HG02870 (cell line): ENCODE results near the gene RSPO3.

ENCODE experiments used
- ATAC-seq: cut with Tn5 transposase; IDR thresholded peaks from one replicate; pipeline ENCODE4 v1.9.1; 2021; ENCODE audit warnings: mild to moderate bottlenecking, moderate library complexity; ENCODE audit not compliant: unreplicated experiment

Gene RSPO3

DNA sequence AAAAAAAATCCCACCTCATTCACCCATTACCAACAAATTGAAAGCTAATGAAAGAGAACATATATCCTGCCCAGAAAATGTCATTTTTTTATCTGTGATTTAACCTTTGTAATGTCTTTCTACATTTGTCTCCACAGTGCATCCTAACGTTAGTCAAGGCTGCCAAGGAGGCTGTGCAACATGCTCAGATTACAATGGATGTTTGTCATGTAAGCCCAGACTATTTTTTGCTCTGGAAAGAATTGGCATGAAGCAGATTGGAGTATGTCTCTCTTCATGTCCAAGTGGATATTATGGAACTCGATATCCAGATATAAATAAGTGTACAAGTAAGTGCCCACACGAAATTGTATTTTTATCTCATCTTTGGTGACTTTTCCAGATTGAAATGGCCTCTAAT, 30.0 kb downstream of the RSPO3 start:
- no peak for ATAC-seq

DNA sequence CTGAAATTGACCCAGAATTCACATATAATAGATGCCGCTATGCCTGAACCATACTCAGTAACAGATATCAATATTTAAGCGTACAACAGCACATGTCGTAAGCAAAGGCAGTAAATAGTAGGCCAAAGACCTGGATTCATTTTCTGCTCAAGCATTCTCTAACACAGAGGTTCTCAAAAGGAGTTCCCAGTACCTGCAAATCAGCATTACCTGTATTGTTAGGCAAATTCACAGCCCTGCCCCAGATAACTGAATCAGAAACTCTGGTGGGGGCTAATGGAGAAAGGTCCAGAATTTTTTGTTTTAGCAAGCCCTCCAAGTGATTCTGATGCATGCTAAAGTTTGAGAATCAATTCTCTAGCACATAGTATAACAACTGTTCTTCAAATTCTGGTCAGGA, 36.0 kb downstream of the RSPO3 start:
- ATAC-seq = no peak

DNA sequence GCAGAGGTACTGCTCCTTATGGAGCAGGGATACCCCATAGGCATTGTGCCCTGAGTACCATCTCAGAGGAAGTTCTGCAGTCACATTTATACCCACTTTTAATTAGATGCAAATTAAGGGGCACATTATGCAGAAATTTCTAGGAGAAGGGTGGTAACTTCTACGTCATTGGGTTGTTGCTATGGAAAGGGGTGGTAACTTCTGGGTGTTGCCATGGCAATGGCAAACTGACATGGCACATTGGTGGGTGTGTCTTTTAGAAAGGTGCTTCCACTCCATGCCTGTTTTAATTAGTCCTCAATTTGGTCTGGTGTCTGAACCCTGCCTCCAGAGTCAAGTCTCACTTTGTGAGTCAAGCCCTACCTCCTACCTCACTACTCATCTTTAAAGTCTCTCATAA, 42.0 kb downstream of the RSPO3 start:
- ATAC-seq = no peak

DNA sequence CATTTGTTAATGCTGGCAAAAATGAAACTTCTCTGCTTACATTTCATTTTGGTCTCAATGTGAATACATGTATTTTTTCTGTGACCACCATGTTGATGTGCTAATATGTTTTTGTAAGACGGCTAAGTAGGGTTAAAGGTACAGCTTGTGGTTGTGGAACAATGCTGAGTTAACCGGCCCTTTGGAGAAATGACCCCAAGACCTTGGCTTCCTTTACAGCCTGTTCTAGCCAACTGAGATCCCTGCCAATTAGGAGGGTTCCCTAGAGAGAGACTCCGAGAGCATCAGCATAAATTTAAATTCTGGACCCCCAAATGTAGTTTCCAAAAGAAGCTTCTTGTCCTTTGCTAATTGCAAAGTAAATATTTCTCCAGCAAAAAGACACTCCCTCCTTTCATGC, 44.4 kb downstream of the RSPO3 start:
- ATAC-seq = no peak

DNA sequence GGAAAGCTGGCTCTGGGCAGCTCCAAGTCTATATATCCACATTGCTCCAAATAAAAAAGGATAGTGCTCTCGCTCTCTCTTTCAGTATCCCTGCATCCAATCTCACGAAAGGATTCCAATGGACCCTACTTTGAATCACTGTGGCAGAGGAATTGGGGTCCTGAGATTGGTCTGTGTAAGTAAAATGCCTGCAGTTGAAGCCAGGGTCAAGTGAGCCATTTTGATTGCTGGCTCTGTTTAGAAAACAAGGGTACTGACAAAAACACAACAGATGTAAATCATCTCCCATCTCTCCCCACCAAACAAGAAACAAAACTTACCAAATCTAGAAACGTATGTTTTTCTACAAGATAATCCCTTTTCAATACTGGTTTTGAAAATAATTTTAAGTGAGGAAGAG, 45.6 kb downstream of the RSPO3 start:
- no peak for ATAC-seq

DNA sequence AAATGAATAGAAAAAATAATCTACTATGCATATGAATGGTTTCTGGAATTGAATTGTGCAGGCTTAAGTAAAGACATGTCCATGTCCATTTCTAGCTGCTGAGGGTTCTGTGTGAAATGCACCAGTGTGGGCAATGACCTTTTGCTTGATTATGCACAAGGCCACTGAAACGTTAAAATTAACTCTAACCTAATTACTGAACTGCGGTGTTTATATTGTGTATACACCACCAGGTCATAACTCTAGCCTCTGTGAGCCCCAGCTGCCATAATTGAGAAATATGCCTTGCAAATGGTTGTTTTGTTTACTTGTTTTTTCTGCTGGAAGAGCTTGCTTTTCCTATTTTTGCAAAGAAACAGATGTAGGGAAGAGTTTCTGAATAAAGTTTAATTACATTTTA, 46.1 kb downstream of the RSPO3 start:
- ATAC-seq = no peak

DNA sequence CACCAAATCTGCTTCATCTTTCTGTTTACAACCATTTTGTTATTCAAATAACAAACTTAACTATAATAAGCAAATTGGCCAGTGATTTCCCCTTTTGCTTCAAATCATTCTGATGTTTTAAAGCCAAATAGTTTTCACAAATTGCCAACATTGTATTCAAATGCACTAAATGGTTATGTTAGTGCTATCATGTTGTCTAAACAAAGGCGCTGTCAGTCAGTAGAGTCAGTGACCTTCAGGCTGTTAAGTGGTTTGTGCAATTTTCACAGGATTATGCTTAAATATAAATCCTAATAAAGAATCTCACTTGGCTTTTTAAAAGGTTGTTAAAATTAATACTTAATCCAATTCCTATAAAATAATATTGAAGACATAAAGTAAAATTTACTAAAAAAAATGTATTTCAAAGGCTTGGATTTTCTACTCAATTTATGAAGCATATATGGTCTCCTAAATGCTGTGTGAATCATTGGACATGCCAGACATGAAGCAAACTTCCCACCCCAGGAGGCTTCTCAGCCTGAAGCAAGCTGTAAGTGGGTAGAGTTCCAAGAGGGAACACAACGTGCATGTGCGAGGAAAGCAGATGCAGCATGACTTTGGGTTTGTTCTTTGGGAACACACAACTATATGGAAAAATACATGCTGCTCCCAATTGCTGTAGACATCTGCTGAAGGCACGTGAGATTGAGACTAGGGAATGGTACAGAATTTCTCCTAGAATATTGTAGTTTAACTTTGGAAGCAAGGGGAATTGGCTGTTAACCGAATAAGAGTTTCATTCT, 54.9 kb downstream of the RSPO3 start:
- no peak for ATAC-seq

DNA sequence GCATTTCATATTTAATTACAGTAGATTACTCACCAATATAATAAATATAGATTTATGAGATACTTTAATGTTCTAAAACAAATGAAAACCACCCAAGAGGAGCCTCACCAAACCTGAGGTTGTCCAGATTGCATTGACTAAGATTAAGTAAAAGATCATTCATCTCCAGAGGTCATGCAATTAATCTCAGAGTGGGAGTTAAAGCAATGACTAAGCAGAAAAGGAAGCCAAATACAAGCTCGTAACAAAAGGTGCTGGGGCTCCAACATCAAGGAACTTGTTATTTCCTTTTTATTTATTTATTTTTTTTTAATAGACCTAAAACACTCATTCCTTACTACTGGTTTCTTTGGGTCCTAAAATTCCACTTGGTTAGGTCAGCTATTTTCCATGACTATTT, 57.7 kb downstream of the RSPO3 start:
- ATAC-seq = no peak

DNA sequence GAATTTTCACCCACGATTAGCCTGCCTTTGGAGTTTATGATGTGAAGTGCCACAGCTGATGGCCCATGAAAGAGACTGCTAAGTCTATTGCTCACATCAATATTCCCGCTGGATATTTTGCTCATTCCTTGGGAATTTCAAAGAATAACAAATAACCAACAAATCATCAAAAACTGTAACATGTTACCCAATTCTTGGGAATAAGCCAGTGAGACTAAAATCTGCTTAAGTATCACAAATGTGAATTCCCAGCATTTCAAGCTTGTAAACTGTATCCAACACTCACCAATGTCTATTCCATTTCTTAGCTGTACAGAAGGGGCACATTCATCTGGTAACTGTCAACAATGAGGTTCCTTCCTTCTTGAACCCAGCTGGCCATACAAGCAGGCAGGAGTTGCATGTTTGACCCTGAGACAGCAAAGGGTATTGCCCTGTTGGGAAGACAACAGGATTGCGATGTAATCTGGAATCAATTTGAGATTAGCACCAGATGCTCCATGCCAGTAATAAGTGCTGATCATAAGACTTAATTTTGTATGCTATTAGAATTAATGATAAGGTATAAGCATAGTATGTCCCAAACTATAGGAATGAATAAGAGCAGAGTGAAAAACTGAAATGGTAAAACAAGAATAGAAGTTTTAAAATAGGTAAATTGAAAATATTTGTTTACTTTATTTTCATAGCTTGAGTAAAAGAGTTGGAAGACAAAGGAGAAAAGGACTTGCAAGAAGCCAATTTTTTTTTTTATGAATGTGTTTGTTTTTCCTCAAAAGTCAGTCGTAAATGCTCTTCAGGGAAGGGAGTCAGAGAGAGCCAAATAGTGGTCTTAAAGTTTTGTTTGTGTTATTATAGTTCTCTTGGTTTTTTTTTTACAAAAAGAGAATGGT, 58.8 kb downstream of the RSPO3 start:
- ATAC-seq = no peak

DNA sequence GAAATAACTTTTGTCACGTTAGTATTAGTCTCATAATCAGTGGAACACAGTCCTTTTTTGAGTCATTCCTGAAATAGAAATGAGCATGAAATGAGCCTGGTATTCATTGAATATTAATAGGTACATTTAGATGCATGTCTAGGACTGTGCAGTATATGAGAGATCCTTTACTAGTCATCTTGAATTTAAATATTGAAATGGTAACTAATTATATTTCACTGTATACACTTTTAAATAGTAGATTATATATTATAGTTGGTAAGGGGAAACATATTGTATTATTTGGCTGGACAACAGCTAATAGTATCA, 59.4 kb downstream of the RSPO3 start:
- no peak for ATAC-seq

DNA sequence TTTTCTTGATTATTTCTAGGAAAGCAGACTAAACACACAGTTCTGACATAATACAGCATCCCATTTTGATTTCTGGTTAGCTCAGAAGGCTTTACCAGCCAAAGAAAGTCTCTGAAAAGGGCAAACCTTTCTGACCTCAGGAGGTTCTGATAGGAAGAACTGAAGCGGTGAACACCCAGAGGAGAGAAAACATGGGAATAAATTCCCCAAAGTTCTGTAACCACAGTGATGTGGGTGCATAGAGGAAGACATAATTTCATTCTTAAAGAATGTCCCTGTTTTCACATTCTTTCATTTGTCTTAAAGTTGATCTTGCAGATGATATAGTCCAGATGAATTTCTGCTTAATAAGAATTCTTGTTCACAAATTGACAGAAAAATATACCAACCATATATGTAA, 60.3 kb downstream of the RSPO3 start:
- no peak for ATAC-seq

DNA sequence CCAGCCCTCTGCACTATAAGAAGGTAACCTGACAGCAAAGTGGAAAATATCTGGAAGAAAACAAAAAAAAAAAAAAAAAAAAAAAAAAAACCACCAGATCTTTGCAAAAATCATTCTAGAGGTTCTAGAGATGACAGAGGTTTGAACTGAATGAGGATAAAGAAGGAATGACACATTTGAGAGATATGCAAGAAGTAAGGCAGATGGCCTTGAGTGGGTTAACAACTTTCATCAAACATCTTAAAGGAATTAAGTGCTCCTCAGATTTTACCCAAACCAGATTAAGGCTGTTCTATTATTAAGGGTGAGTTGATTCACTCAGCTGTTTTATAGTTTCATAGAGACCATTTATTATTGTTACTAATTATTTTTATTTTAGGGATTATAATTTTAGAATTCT, 62.0 kb downstream of the RSPO3 start:
- no peak for ATAC-seq

DNA sequence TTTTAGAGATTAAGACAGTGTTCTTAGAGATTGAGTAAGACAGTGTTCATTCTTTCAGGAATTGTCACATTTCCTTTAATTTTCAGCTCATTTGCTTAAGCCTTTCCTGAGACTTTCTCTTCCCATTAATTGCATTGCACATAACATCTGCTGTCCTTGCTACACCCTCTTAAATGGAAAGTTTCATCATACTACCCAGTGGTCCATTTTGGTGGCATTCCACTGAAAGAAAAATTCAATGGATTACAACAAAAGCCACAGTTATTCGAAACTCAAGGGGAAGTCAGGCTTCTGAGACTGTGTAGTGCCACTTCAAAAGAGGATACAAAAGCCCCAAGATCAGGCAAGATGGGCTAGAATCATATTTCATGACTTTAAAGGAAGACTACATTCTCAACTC, 64.0 kb downstream of the RSPO3 start:
- no peak for ATAC-seq

DNA sequence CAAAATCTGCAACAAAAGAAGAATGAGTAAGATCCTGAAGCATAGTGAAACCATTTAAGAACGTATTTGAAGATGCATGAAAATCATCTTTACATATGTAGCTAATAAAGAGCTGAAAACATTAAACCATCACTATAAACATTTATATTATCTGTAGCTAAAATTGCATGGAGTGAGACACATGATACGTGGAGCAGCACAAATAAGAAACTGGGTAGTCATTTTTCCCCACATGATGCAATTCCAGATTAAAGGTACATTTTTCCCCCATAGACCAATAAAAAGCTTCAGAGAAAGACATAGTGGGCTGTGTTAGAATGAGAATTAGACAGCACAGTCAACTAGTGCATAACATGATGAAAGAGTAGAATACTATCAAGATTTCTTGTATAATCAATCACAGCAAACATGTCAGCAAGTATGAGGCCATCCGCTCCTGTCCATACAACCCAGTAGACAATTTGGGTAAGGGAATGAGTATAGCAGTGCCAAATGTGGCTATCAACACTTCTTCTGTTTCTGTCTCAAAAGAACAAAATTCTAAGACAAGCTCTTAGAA, 67.0 kb downstream of the RSPO3 start:
- ATAC-seq = no peak

DNA sequence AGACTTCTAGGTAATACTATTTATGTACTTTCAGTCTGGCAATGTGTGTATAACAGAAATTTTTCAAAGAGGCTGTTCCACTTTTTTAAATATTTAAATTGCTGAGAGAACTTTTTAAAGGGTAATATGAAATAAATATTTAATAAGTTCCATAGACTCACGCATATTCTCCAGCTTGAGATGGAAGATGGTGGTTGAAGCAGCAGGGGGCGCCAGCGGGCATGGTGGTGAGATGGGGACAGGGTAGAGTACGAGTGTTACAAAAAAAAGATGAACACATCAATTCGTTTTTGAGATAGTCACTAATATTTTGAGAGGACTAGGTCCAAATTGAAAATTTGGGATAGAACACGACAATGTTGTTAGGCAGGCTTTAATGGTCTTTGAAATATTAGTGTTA, 68.4 kb downstream of the RSPO3 start:
- ATAC-seq = peak; percentile 61

DNA sequence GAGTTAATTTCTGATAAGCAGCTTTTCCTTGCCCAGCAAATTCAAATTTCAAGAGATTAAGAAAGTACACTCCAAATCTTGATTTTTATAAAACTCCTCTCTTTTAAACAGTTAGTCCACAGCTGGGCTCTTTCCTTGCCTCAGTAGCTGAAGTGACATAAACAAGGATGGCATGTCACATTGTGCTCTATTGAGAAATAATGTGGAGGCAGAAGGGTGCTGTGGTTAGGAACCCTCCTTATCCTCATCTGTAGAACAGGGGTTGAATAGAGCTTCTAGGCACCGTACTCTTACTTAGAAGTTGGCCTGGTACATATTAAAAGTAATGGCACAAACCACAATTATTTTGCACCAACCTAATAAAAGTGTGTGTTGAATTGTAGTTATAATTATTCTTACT, 70.3 kb downstream of the RSPO3 start:
- no peak for ATAC-seq

DNA sequence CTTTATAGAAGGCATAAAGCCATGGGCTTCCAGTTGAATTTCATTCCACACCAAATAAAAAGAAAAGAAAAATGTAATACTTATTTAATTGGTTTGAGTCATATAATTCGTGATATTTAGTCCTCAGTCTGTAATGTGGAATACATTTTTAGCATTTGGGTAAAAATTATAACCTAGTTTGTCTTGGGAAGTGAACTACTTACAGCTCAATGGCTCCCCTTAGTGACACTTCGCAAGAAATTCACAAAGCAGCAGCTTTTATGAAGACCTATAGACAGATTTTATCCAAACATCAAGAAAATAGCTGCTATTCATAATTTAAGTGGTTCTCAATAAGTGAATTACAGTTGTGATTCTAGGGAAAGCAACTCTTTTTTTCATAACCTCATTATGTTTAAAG, 72.1 kb downstream of the RSPO3 start:
- ATAC-seq = no peak

DNA sequence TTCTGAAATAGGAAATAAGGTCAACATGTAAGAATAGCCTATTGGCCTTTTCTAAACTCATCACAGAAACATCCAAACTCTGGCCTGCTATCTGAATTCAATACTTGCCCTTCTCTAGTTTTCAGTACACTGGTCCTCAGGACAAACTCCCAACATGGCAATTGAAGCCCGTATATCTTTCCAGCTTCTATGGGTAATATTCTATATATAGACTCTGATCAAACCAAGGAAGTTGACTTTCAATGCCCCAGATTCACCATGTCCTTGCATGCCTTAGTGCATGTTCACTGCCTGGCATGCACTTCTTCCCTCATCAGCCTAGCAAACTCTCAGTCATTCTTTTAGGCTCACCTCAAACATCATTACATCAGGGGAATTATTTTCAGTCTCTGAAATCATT, 73.2 kb downstream of the RSPO3 start:
- ATAC-seq = no peak

DNA sequence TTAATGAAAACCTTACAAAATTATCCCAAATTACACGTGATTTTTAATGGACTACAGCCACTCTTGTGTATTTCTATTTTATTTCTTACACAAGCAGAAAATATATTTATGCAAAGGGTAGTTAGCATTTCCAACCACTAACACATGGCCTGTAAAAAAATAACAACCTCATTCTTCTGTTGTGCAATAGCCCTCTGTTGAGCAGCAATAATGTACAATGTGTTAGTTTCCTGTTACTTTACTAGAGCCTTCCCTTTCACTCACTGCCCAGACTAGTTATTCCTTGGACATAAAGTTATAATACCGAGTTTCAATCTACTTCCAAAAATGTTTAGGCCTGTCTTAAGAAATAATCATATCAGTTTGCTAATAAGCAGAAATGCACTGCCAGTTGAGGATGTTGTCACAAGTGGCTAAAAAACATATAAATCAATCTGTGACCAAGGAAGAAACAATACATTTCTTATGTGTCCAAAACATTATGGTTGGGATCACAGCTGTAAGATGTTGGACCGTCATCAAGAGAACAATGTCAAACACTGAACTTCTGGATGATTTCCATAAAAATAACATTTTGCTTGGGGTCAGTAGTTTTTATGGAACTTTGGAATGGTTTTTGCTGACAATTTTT, 74.6 kb downstream of the RSPO3 start:
- no peak for ATAC-seq

DNA sequence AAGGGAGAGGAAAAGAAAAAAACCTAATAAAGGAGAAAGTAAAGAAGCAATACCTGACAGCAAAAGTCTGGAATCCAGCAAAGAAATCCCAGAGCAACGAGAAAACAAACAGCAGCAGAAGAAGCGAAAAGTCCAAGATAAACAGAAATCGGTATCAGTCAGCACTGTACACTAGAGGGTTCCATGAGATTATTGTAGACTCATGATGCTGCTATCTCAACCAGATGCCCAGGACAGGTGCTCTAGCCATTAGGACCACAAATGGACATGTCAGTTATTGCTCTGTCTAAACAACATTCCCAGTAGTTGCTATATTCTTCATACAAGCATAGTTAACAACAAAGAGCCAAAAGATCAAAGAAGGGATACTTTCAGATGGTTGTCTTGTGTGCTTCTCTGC, 77.4 kb downstream of the RSPO3 start:
- no peak for ATAC-seq

DNA sequence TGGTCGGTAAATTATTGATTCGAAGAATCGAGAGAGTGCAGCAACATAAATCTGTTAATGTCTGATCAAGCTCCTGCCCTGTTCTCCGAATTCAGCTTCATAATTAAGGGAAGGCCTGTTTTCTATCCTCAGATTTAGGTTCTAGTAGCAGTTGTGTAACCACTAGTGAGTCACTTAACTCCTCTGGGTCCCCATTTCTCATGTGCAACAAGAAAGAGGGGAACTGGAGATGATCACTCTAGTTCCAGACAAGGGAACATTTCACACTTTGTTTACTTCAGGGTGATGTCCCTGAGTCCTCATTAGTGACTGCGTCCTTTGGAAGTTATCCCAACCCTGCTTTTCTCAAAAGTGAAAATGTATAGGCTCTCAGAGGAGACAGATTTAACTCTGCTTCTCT, 80.1 kb downstream of the RSPO3 start:
- no peak for ATAC-seq

DNA sequence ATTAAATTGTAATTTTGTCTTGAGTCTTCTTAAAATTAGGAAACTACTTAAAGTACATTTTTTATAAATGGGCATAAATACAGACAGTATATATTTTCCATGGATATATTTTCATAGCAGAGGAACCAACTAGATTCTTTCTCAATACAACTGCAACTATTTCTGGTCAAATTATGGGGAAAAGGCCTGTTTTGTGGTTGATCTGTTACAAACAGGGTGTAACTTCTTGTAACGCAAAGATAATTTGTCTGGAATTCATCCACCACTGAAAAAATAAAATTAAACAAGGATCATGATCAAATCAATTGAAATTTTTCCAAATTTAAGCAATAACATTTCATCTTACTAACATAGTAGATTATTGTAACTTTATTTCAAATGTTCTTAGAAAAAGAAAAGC, 81.0 kb downstream of the RSPO3 start:
- ATAC-seq = no peak
